ENCODE data around the gene MTHFD2L.

Gene MTHFD2L

DNA sequence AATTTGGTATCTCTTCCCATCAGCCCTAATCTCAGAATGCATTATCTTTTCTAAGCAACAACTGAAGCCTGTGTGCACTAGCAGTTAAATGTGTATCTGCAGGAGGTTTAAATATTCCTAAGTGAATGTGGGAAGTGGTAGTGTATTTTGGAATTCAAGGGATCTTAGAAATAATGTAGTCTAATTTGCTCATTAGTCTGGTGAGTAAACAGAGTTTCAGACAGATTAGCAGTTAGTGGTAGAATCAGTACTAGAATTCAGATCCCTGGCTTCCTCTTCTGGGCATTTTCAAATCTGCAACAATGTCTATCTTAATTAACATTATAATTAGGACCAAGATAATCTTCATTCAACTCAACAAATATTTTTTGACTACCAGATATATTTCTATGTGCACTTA, 47.2 kb upstream of the MTHFD2L start:
- Histone ChIP-seq H3K4me3 (ENCODE audit: low read depth, low read length) (no peak overlapping the region), H3K4me1 (ENCODE audit: control insufficient read depth, insufficient read depth, low read length) (no peaks in the 10 kb centered on the region), H3K9me3 (ENCODE audit: control insufficient read depth, insufficient read depth, low read depth, low read length) (no peaks in the 10 kb centered on the region), H3K27ac (ENCODE audit: extremely low read depth, low read depth, low read length) (no peak overlapping the region), H3K36me3 (ENCODE audit: control insufficient read depth in 2 of 2, insufficient read depth in 1 of 2, low read length in 2 of 2) (no peaks in the 10 kb centered on the region)
- POLR2A ChIA-PET = no interaction called here
- CTCF ChIA-PET = interaction anchor here (1.0 to 1.1 kb wide), 2 partner anchors 22 to 72 kb away, joined by 3 read pairs; partner anchors contain the start of gene CXCL3
- TF ChIP-seq ZNF37A (tag by site-specific recombination; IDR thresholded peaks at IDR 0.05) = no peak

DNA sequence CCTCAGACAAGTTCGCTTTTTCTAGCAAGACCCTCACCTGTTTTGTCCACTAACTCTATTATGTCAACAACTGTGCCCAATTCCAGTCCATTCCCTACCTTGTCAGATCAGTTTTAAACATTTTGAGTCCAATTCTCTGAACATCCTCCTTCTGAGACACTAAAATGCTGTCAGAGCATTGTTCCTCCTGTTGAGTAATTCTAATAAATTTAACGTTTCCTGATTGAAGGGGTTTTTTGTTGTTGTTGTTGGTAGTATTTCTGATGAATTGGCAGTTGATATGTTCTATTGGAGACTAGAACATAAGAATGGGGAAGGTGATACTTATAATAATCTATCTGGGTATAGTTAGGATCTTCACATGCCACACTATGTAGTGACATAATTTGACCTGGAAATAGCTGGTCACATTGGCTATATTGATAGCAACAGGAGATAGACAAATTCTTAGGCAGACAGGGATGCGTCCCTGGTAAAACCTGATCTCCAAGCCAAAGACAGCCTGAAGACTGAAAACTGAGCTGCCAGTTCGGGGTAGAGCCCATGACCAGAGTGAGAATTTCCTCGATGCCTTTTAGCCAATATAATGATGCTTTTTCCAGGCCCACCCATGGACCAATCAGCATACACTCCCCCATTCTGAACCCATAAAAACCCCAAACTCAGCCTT, 46.5 kb upstream of the MTHFD2L start:
- H3K27ac ChIP-seq (ENCODE audit: extremely low read depth, low read depth, low read length) = no peak overlapping the region

DNA sequence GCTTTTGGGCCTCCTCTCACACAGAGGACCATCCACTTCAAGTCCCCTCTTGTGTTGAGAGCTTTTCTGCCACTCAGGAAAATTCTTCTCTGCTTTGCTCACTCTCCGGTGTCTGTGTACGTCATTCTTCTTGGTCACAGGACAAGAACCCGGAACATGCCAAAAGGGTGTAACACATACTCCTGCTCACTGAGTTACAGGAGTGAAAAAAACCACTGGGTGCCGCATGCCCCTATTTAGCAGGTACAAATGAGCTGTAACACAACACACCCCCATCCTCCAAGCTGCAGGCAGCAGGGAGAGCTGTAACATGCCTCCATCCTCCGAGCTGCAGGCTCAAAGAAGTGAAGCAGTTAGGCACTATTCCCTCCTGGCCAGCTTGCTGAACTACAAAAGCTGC, 45.9 kb upstream of the MTHFD2L start:
- TF ChIP-seq ZNF404 (tag by site-specific recombination; IDR thresholded peaks at IDR 0.05) (no peak), ZNF2 (tag by site-specific recombination; IDR thresholded peaks at IDR 0.05) (no peak)
- Histone ChIP-seq H3K27ac (ENCODE audit: extremely low read depth, low read depth, low read length) (no peak overlapping the region), H3K9me3 (ENCODE audit: control insufficient read depth, insufficient read depth, low read depth, low read length) (no peaks in the 10 kb centered on the region), H3K36me3 (ENCODE audit: control insufficient read depth in 2 of 2, insufficient read depth in 1 of 2, low read length in 2 of 2) (no peaks in the 10 kb centered on the region), H3K4me3 (ENCODE audit: low read depth, low read length) (no peak overlapping the region), H3K4me1 (ENCODE audit: control insufficient read depth, insufficient read depth, low read length) (0 out of 2 replicates have a peak, but pooled peaks cover 2% of the 10 kb centered on the region)
- ChIA-PET CTCF (no interaction called here), POLR2A (no interaction called here)

More for the DNA sequence above, 46.5 kb upstream of the MTHFD2L start:
- 0 out of 2 replicates have a peak, but pooled peaks cover 2% of the 10 kb centered on the region for H3K4me1 ChIP-seq (ENCODE audit: control insufficient read depth, insufficient read depth, low read length)
- H3K4me3 ChIP-seq (ENCODE audit: low read depth, low read length) = no peak overlapping the region
- TF ChIP-seq ZNF626 (tag by site-specific recombination; IDR thresholded peaks at IDR 0.05) (no peak), ZSCAN30 (tag by site-specific recombination; IDR thresholded peaks at IDR 0.05) (no peak), ZNF24 (tag by site-specific recombination; IDR thresholded peaks at IDR 0.05) (no peak), ZNF133 (tag by site-specific recombination; IDR thresholded peaks at IDR 0.05) (no peak), GLI4 (tag by site-specific recombination; IDR thresholded peaks at IDR 0.05) (no peak), SCRT1 (tag by site-specific recombination; IDR thresholded peaks at IDR 0.05; ENCODE audit: borderline replicate concordance) (no peak), ZIC2 (tag by site-specific recombination; IDR thresholded peaks at IDR 0.05) (no peak), KLF1 (tag by site-specific recombination; IDR thresholded peaks at IDR 0.05) (no peak), WT1 (tag by site-specific recombination; IDR thresholded peaks at IDR 0.05) (no peak)
- TF ChIP-seq, protein P1, sequence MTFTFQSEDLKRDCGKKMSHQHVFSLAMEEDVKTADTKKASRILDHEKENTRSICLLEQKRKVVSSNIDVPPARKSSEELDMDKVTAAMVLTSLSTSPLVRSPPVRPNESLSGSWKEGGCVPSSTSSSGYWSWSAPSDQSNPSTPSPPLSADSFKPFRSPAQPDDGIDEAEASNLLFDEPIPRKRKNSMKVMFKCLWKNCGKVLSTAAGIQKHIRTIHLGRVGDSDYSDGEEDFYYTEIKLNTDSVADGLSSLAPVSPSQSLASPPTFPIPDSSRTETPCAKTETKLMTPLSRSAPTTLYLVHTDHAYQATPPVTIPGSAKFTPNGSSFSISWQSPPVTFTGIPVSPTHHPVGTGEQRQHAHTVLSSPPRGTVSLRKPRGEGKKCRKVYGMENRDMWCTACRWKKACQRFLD (tag by site-specific recombination; IDR thresholded peaks at IDR 0.05) = no peak
- TF ChIP-seq, protein P2, sequence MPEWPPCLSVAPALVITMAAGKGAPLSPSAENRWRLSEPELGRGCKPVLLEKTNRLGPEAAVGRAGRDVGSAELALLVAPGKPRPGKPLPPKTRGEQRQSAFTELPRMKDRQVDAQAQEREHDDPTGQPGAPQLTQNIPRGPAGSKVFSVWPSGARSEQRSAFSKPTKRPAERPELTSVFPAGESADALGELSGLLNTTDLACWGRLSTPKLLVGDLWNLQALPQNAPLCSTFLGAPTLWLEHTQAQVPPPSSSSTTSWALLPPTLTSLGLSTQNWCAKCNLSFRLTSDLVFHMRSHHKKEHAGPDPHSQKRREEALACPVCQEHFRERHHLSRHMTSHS (tag by site-specific recombination; IDR thresholded peaks at IDR 0.05) = no peak
- ChIA-PET POLR2A (no interaction called here), CTCF (interaction anchor here (1.0 kb wide), 1 partner anchor 73 kb away, joined by 3 read pairs; the partner anchor contains the start of gene CXCL3)
- H3K36me3 ChIP-seq (ENCODE audit: control insufficient read depth in 2 of 2, insufficient read depth in 1 of 2, low read length in 2 of 2) = no peaks in the 10 kb centered on the region
- H3K9me3 ChIP-seq (ENCODE audit: control insufficient read depth, insufficient read depth, low read depth, low read length) = no peaks in the 10 kb centered on the region

DNA sequence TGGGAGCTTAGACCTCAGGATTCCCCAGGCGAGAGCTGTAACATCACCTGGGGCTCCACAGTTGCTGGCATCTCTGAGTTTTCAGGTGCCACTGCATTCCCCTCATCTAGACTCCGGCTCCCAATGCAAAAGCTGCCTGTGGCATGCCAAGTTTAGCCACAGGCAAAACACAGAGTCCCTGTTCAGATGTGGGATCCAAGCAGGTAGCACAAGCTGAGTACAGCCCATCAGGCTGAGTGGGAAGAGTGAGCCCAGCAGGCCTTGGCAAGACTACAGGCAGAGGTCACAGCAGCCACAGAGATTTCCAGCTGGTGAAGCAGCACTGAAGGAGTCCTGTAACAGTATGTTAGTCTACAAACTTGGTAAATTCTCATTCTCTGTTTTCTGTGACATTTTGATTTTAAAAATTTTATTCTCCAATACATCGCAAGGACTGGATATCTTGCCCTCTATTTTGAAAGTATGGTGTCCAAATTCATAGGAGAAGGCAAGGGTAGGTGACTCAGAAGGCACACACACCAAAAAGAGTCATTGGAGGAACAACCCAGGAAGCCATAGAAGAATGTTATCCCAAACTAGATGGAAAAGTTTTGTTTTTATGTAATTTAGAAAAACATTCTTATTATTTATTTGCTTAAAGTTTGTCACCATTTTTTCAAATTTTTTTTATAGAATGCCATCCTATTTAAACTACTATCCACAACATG, 45.4 kb upstream of the MTHFD2L start:
- Histone ChIP-seq H3K27ac (ENCODE audit: extremely low read depth, low read depth, low read length) (no peak overlapping the region), H3K4me3 (ENCODE audit: low read depth, low read length) (no peak overlapping the region), H3K36me3 (ENCODE audit: control insufficient read depth in 2 of 2, insufficient read depth in 1 of 2, low read length in 2 of 2) (no peaks in the 10 kb centered on the region), H3K4me1 (ENCODE audit: control insufficient read depth, insufficient read depth, low read length) (0 out of 2 replicates have a peak, but pooled peaks cover 2% of the 10 kb centered on the region), H3K9me3 (ENCODE audit: control insufficient read depth, insufficient read depth, low read depth, low read length) (no peaks in the 10 kb centered on the region)
- POLR2A ChIA-PET = no interaction called here
- CTCF ChIA-PET = interaction anchor here (2.0 kb wide), 1 partner anchor 21 kb away, joined by 5 read pairs; no protein-coding TSS in a partner anchor
- no peak for TF ChIP-seq ZSCAN23 (tag by site-specific recombination; IDR thresholded peaks at IDR 0.05)
- TF ChIP-seq OSR2 (tag by site-specific recombination; IDR thresholded peaks at IDR 0.05) = no peak
- no peak for TF ChIP-seq ZNF394 (tag by site-specific recombination; IDR thresholded peaks at IDR 0.05; ENCODE audit: borderline replicate concordance)
- TF ChIP-seq ZNF416 (tag by site-specific recombination; IDR thresholded peaks at IDR 0.05) = no peak
- TF ChIP-seq ZNF391 (tag by site-specific recombination; IDR thresholded peaks at IDR 0.05; ENCODE audit: borderline replicate concordance, low read depth) = no peak
- no peak for TF ChIP-seq ZNF843 (tag by site-specific recombination; IDR thresholded peaks at IDR 0.05)
- no peak for TF ChIP-seq ZNF571 (tag by site-specific recombination; IDR thresholded peaks at IDR 0.05)
- TF ChIP-seq ZNF341 (tag by site-specific recombination; IDR thresholded peaks at IDR 0.05; ENCODE audit: low read depth) = no peak
- TF ChIP-seq ZNF16 (tag by site-specific recombination; IDR thresholded peaks at IDR 0.05; ENCODE audit: low read depth) = no peak
- TF ChIP-seq ZFP41 (tag by site-specific recombination; IDR thresholded peaks at IDR 0.05; ENCODE audit: borderline replicate concordance) = no peak
- no peak for TF ChIP-seq SETDB1 (IDR thresholded peaks at IDR 0.05; ENCODE audit: insufficient read length, low read length)
